Fibroblast of the conjunctiva (primary cell): ENCODE measurements around the gene LRRC37A.
A peak's percentile ranks its signal among the peaks of the same experiment; 100 is the strongest.
"Not testable (repeated sequence)": the region's sequence is repeated elsewhere in the genome, so short reads cannot be mapped to it uniquely, and the experiment has no call there.

Source experiments
- DNase-seq: peaks from one replicate; pipeline ENCODE4 v3.0.0-alpha.2; 2010; ENCODE audit warnings: low read depth

LRRC37A gene

DNA sequence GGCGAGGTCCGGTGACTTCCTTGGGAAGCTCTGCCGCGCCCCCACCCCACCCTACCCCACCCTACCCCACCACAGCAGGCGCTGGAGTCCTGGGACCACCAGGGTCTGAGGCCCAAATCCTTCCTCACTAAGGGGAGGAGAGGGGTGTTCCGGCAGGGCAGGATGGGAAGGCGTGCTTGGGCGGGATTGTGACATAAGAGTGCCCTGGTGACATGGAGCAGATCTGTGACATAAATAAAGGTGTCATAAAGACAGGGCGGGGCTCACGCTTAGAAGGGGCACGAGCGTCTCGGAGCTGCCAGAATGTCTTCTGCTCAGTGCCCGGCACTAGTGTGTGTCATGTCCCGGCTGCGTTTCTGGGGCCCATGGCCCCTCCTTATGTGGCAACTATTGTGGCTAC, at the start of gene LRRC37A:
Gene LRRC37A (plus strand): TSS at position 301 of the 400 bp plus-strand sequence. CDS start 3 bp downstream, at position 304.
- not testable (repeated sequence) for DNase-seq

DNA sequence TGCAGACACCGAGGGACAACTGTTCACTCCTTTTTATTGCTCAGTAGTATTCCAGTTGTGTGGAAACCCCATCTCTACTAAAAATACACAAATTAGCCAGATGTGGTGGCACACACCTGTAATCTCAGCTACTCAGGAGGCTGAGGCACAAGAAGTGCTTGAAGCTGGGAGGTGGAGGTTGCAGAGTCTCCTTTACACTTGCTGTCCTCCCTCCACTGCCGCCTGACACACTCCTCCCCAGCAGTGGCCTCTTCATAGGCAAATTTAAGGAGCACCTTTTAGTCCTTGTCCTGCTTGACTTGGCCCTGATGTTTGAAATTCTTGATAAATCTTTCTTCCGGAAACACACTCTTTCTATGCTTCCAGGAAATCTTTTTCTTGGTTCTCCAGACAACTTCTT, 45.8 kb upstream of the LRRC37A start:
- not testable (repeated sequence) for DNase-seq

DNA sequence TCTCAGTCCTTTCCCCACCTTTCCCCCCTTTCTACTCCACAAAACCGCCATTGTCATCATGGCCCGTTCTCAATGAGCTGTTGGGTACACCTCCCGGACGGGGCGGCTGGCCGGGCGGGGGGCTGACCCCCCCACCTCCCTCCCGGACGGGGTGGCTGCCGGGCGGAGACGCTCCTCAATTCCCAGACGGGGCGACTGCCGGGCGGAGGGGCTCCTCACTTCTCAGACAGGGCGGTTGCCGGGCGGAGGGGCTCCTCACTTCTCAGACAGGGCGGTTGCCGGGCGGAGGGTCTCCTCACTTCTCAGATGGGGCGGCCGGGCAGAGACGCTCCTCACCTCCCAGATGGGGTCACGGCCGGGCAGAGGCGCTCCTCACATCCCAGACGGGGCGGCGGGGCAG, 42.1 kb upstream of the LRRC37A start:
- DNase-seq, result not testable (repeated sequence)

DNA sequence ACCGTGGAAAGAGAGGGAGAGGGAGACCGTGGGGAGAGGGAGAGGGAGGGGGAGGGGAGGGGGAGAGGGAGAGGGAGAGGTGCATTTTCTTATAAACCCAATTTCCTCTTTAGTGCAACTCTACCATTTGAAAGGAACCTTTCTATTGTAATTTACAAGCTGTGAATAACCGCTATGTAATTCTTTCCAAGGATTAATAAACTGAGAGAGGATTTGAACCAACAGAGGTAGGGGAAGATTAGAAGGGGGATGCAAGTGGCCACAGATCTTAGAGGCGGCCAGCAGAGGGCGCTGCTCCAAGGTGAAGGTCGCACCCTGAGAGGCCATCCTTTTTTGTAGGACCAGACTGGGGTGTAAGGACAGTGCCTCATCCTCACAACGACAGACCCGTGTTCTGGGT, 41.2 kb upstream of the LRRC37A start:
- not testable (repeated sequence) for DNase-seq

DNA sequence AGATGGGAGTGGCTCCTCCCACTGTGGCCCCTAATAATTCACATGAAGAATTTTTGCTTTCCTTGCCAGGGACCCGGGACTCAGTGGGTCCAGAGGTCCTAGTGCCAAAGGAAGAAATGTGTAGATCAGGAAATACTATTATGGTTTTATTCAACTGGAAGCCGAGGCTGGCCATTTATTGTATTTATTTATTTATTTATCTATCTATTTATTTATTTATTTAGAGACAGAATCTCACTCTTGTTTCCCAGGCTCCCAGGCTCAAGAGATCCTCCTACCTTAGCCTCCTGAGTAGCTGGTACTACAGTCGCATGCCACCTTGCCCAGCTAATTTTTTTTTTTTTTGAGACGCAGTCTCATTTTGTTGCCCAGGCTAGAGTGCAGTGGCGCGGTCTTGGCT, 40.7 kb upstream of the LRRC37A start:
- DNase-seq, result not testable (repeated sequence)

DNA sequence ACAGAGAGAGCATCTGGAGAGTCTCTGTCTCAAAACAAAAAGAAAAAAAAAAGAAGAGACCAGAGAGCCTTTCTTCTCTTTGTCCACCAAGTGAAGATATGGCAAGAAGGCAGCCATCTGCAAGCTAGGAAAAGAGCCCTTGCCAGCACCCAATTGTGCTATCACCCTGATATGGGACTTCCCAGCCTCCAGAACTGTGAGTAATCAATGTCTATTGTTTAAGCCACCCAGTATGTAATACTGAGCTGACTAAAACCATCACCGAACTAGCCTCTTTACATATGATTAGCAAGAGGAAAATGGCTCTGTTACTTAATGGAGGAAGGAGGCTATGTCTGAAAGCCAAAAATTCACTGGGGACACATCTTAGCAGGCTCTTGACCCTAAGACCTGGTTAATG, 38.6 kb upstream of the LRRC37A start:
- not testable (repeated sequence) for DNase-seq

DNA sequence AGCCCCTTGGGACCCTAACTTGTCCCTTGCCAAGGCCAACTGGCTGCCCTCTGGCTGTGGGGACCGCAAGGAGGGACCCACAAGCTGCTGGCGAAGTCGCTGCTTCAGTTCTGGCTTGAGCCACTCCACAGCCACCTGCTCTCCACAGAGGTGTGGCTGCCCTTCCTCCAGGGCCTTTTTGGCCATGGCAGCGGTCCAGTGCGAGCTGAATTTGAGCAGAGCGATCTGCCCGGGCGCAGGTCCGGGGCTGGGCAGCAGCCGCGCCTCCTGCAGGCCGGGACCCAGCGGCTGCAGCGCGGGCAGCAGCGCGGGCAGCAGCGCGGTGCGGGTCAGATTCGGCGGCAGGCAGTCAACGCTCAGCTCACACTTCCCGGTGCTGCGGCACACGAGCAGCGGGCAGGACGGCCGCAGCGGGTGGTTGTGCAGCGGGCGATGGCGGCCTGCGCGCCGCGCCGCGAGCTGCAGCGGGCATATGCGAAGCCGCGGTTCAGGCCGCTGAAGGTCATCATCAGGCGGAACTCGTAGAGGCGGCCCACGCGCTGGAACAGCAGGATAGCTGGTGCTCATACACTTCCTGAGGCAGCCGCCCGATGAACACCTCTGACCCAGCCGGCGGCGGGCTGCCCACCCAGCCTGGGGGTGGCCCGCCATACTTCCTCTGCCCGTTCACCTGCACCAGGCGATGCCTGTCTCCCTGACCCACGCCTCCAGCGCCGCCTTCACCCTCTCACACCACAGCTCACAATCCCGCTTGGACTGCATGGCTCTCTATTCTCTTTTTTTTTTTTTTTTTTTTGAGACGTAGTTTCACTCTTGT, 34.9 kb upstream of the LRRC37A start:
- not testable (repeated sequence) for DNase-seq

DNA sequence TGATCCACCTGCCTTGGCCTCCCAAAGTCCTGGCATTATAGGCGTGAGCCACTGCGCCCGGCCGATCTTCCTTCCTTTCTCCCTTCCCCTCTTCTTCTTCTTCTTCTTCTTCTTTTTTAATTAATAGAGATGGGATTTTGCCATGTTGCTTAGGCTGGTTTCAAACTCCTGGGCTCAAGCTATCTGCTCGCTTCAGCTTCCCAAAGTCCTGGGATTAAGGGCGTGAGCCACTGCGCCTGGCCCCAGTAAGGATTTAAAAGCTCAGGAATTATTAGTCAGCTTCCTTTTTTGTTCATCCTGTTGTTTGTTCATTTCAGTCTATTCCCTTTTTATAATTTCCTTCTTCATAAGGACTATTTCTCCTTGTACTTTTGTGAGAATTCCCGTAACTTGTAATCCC, 32.7 kb upstream of the LRRC37A start:
- DNase-seq, result no peak

DNA sequence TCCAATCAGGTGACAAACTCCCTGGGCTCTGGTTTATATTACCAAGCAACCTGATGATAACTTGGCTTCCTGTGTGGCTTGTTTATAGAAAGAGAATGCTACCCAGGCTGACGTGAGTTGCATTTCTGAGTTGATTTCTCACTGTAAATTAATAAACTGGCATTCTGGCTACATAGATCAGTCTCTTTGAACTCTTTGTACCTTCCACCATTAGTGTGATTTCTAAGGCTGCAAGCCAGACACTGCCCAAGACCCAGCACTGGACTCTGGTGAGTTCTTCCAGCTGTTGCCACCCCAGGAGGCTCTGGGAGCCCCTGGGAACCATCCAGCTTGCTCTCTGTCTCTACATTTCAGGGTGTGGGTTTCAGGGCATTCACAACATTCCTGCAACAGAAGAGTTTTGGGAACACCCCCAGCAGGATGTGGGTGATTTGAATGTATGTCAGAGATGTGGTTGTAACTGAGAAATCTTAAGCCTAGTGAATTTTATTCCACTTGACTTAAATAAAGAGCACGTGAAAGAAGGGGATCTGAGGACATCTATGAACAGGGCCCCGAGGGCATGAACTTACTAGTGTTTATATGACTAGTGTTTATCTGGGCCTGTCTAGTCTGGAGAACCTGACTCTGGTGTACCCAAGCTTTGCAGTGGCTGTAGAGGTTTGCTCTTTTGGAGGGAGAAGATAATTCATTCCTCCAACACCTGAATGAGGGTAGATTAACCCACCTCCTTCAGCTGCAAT, 30.3 kb upstream of the LRRC37A start:
- no peak for DNase-seq

DNA sequence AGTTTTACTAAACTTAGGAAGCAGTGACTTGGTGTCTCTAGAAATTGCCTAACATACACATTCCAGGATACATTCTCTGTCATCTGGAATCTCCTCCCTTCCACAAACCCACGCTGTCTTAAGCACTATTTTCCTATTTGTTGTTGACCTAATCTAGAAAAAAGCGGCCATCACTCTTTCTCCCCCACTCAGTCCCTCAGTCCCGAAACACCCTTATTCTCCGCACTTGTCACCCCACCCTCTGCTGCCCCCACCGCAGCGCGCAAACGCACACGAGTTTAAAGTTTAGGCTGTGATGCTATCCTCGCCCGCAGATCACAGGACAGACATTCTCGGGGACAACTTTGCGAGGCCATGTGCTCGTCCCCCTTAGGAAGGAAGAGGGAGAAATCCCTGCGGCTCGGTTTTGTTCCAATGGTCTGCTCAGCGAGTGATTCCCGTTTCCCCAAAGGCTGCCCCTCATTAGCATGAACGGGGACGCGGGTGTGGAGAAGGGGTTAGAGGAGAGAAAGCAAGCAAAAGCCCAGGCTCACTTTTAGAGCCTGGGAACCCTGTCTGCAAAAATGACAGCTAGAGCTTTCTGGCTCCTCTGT, 28.8 kb upstream of the LRRC37A start:
- not testable (repeated sequence) for DNase-seq

DNA sequence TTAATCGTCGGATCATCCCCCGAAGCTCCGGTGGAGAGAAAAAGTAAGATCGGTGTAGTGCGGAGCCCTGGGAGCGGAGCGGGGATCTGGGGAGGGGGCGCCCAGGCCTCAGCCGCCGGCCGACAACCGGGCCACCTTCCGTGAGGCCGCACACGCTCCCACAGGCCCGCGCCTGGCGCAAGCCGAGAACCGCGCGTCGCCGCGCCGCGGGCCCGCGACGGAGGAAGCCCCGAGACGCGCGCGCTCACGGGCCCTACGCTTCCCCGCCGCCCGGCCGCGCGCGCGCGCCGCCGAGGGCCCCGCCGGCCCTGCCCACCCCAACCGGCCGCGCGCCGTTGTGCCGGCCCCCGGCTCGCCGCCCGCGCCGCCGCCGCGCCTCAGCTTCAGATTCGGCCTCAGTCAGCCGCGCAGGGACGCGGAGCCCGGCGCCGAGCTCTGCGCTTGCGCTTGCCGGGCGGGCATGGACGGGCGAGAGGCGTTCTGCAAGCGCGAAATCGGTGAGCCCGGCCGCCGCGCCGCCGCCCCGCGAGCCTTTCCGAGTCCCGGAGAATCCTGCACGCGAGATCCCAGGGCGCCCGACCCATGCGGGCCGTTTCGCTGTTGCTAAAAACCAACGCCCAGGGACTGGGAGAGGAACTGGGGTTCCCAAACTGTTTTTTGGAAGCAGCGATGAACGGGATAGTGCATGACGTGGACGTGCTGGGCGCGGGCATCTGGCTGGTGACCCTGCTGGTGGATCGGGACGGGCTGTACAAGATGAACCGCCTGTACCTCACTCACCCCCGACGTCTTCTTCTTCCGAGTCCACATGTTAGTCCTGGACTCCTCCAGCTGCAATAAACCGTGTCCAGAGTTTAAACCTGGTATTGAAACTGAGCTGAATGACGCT, 28.0 kb upstream of the LRRC37A start:
- DNase-seq, result peak; percentile 33

DNA sequence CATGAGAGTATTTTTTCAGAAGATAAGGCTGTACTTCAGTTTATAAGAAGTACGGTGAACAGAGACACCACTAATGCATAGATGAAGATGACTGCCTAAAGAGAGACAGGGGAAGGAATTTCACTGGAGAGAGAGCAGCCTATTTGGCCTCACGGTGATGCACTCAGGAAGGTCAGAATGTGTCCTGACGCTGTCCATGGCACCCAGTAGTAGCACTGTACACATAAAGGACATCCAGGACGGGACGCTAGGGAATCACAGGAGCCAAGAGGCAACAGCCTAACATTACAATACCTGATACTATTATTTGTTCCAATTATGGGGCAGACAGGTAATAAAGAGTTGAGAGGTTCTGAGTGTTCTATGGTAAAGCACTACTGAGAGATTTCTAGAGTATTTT, 24.9 kb upstream of the LRRC37A start:
- no peak for DNase-seq

DNA sequence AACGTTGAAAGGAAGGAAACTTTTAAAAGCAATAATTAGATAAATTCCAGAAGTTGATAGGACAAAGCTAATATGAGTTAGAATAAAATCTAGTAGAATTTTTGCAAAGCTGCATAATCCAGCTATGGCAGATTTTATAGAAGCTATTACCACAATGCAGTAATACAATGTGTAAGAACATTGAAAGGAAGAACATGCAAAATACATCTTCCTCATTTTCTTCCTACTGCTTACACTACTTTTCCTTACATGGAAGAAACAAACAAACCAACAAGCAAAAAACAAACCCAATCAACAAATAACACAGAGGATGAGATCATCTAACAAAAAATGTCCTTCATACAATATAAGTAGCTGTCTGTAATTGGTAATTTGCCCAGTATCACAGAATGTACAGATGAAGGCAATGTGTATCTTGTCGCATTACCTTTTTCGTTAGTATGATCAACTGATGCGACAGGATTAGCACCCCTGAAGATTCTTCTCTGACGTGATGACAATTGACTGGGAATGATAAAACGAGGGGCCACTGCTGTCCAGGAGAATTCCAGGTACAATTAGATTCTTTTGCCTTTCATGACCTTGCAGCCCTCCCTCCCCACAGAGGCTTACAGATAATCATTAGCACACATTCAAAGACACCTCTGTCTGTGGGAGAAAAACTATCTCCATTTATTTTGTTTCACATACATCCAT, 21.2 kb upstream of the LRRC37A start:
- DNase-seq, result no peak

DNA sequence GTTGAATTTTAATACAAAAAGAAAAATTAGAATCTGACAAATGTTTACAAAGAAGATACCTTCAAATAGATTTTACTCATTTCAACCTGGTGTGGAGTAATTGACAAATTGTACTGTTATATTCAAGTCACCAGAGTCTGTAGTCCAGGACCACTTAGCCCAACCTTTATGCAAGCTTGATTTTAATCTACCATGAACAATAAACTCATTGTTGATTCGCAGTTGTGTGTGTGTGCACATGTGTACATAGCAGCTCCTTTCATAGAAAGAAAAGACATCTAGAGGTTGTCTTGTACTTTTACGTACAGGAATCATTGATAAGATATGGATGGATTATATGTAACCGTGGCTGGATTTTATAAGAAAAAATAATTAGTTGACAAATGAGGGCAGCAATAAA, 20.7 kb upstream of the LRRC37A start:
- DNase-seq, result no peak

DNA sequence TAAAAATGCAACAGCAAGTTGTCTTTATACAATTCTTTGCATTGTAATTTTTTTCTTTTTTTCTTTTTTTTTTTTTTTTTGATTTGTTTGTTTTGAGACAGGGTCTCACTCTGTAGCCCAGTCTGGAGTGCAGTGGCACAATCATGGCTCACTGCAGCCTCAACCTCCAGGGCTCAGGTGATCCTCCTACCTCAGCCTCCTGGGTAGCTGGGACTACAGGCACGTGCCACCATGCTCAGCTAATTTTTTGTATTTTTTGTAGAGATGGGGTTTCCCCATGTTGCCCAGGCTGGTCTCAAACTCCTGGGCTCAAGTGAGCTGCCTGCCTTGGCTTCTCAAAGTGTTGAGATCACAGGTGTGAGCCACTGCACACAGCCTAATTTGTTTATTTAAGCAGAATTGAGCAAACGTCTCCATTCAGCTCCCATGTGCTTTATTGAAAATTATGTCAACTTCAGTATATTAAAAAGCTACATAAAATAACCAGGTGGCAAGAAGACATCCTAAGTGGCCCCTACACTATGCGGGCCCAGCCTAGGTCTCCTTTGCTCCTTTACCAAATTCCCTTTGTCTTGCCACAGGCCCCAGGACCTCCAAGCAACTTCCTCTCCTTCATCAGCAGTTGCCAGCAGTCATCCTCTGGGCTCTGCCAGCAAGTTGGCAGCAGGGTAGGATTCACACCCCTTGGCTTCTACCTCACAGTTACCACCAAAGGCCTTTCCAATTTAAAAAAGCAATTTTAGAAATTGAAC, 18.0 kb upstream of the LRRC37A start:
- not testable (repeated sequence) for DNase-seq

DNA sequence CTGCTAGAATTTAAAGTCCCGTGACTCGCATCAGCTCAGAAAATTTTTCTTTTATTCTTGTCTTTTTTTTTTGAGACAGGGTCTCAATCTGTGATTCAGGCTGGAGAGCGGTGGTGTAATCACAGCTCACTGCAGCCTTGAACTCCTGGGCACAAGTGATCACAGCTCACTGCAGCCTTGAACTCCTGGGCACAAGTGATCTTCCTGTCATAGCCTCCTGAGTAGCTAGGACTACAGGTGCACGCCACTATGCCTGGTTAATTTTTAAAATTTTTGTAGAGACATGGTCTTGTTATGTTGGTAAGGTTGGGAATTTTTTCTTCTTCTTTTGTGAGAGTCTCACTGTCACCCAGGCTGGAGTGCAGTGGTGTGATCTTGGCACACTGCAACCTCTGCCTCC, 13.6 kb upstream of the LRRC37A start:
- not testable (repeated sequence) for DNase-seq

DNA sequence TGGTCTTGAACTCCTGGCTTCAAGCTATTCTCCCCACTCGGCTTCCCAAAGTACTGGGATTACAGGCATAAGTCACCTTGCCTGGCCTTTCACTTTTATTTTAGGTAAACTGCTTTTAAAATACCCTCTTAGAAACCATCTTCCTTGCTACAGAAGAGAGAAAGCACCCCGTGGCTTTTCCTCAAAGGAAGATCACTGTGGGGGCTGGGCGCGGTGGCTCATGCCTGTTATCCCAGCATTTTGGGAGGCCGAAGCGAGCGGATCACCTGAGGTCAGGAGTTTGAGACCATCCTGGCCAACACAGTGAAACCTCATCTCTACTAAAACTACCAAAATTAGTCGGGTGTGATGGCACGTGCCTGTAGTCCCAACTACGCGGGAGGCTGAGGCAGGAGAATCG, 12.3 kb upstream of the LRRC37A start:
- not testable (repeated sequence) for DNase-seq

DNA sequence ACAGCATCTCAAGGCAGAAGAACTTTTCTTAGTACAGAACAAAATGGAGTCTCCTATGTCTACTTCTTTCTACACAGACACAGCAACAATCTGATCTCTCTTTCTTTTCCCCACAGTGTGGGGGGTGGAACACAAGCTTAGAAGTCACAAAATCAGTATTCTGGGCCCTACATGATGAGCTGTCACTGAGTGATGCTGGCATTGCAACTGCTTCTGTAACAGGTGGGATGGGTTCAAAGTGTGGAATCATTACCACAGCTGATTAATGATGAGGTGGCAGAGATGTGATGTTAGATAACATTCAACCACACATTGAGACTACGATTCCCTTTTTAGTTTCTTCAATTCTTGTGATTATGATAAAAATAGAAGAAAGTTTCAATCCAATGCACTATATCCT, 10.5 kb upstream of the LRRC37A start:
- not testable (repeated sequence) for DNase-seq

DNA sequence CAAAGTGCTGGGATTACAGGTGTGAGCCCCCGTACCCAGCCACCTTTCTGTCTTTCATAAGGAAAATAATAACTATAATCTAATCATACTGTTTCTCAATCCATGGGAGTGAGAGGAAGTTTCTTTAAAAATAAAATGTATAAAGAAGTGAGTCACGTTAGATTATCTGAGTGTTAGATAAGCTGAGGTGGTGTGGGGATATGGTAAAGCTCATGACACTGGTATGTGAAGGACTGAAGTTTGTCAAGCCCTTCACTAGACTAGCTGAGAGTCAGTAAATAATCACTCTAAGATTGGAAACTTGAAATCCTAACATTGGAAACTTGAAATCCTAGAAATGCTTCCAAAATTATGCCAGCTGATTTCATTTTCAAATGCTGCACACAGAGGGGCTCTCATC, 9.4 kb upstream of the LRRC37A start:
- DNase-seq, result not testable (repeated sequence)

DNA sequence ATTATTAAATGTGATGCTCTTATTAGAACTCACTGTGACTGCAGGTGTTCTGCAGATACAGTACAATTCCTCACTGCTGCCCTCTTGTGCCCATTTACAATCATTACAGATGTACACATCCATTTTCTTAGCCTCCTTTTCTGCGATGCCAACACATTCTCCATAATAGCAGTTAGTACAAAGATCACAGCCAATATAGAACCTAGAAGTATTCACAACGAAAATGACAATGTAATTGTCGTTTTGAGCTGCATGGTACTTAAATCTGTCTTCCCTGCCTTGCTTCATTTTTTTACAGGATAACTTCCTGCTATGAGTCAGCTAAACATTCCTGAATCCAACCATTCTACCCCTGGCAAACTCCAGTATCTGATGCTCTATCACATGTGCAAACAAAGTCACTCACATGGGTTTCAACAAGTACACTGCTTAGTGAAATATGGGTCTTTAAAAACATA, 8.1 kb upstream of the LRRC37A start:
- peak; percentile 69 for DNase-seq
